Small intestine (tissue), 7 donors: ENCODE results near the gene MED12L. TPM values are rescaled to one million over a fixed set of nuclear protein-coding genes. Genes with fewer than 3 reads are reported as not detected.
A peak's percentile ranks its signal among the peaks of the same experiment; 100 is the strongest.

ENCODE experiments used
- DNase-seq, 2 donors: peaks; one replicate each; pipeline versions ENCODE4 v3.0.0 to v3.0.0-alpha.2; 2013
- FAIRE-seq: peaks from 2 replicates; lab custom pipeline; 2012; peaks lifted over from hg19 to GRCh38; lab: Jason Lieb, UNC
- H3K27ac ChIP-seq, 3 donors: one replicate each; pipeline ENCODE4 v1.5.1; 2013; ENCODE audit warnings: low read length in 2 of 3, mild to moderate bottlenecking in 2 of 3, control low read depth in 1 of 3, inconsistent platforms in 1 of 3, low read depth in 1 of 3, moderate library complexity in 1 of 3
- H3K27me3 ChIP-seq, 3 donors: one replicate each; pipeline ENCODE4 v1.6.1; 2013; ENCODE audit warnings: low read length in 3 of 3, inconsistent platforms in 1 of 3; ENCODE audit not compliant: control insufficient read depth in 3 of 3, insufficient read depth in 3 of 3
- H3K36me3 ChIP-seq, 3 donors: one replicate each; pipeline ENCODE4 v1.6.1; 2013; ENCODE audit warnings: low read length in 3 of 3, inconsistent platforms in 1 of 3, low read depth in 1 of 3, mild to moderate bottlenecking in 1 of 3, moderate library complexity in 1 of 3; ENCODE audit not compliant: control insufficient read depth in 3 of 3, insufficient read depth in 2 of 3
- H3K4me1 ChIP-seq, 3 donors: one replicate each; pipeline ENCODE4 v1.6.1; 2013; ENCODE audit warnings: low read length in 2 of 3, inconsistent platforms in 1 of 3, low read depth in 1 of 3, mild to moderate bottlenecking in 1 of 3, moderate library complexity in 1 of 3; ENCODE audit not compliant: control insufficient read depth in 3 of 3, insufficient read depth in 2 of 3
- H3K4me3 ChIP-seq, 3 donors: one replicate each; pipeline ENCODE4 v1.5.1; 2013; ENCODE audit warnings: low read length in 3 of 3, control low read depth in 1 of 3, inconsistent platforms in 1 of 3, low read depth in 1 of 3, mild to moderate bottlenecking in 1 of 3, moderate library complexity in 1 of 3
- H3K9me3 ChIP-seq, 2 donors: one replicate each; pipeline ENCODE4 v1.6.1; 2013; ENCODE audit warnings: low read depth in 1 of 2, low read length in 1 of 2; ENCODE audit not compliant: control insufficient read depth in 2 of 2, insufficient read depth in 1 of 2
- WGBS, 3 donors: extraction: QIAGEN DNeasy Blood & Tissue Kit; methylation state at CpG; one replicate each; pipeline ENCODE4 v1.1.7; 2013; 5-methylcytosine and 5-hydroxymethylcytosine counted together
- polyA plus RNA-seq, 4 donors: library from polyadenylated mRNA; stranded (reverse) in 3 of 4; unstranded in 1 of 4; fragments of 200-250 nt in 3 of 4; fragments of 120-200 nt in 1 of 4; gene quantifications; one replicate each; pipeline versions ENCODE4 v1.2.1 to v1.2.3, GENCODE V29; 2013
- donor health status: healthy with polysubstance abuse.
- donor health status: control.
- donor health status: control.
- donor health status: Bipolar disorder and iron deficiency.
- donor health status: healthy.

Gene MED12L
- polyA plus RNA-seq, 4 donors, result 0.16 to 2.4 (median 0.36) TPM

GRCh38 chr3:151209654-151210053 is 124.2 kb downstream of the MED12L start:
- peaks cover 0 to 15% (median 2%) of the 10 kb centered on the region in 3 donors for H3K4me1 ChIP-seq
- peak overlapping the region in 1 of 3 donors; percentile 73 for H3K27ac ChIP-seq
- no peaks in the 10 kb centered on the region for H3K36me3 ChIP-seq
- no peak for FAIRE-seq
- peak; percentile 17 to 19 for DNase-seq
- no peak overlapping the region for H3K4me3 ChIP-seq
- H3K27me3 ChIP-seq, result no peaks in the 10 kb centered on the region
- H3K9me3 ChIP-seq, result no peaks in the 10 kb centered on the region
- WGBS, 3 donors, result 58 to 73% (median 66%) methylated on average over 3 of the region's 3 CpGs

GRCh38 chr3:151210676-151211381 is 125.4 kb downstream of the MED12L start:
- FAIRE-seq (no peak), DNase-seq (peak; percentile 78 to 87)
- no peaks in the 10 kb centered on the region for H3K27me3 ChIP-seq
- H3K4me1 ChIP-seq, result peaks cover 0 to 15% (median 2%) of the 10 kb centered on the region in 3 donors
- no peaks in the 10 kb centered on the region for H3K36me3 ChIP-seq
- WGBS, 3 donors, result 12 to 29% (median 17%) methylated on average over 4 of the region's 4 CpGs
- peak overlapping the region; percentile 25 to 73 (median 30) for H3K27ac ChIP-seq
- H3K4me3 ChIP-seq, result peak overlapping the region in 1 of 3 donors; percentile 30
- no peaks in the 10 kb centered on the region for H3K9me3 ChIP-seq

DNA sequence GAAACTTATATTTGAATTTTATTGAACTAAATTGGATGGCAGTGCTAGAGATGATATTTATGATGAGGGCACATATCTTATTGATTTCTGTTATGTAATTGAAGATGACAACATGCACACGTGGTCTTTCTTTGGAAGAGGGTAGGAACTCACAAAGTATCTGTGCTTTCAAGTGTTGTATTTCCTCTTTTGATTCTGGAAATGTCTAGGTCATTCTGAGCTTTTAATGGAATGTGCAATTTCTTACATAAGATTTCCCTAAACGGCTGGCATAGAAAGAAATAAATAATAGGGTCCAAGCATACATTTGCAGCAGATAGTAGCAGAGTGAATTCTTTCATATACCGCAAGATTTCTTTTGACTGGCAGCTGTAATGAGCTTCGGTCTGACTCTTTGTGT is 127.7 kb downstream of the MED12L start:
- Histone ChIP-seq H3K27me3 (no peaks in the 10 kb centered on the region), H3K4me3 (no peak overlapping the region), H3K4me1 (peaks cover 0 to 18% (median 2%) of the 10 kb centered on the region in 3 donors), H3K9me3 (no peaks in the 10 kb centered on the region), H3K36me3 (no peaks in the 10 kb centered on the region), H3K27ac (no peak overlapping the region)
- WGBS, 3 donors, result 71 to 82% (median 79%) methylated on average over 4 of the region's 4 CpGs
- FAIRE-seq (no peak), DNase-seq (no peak)

DNA sequence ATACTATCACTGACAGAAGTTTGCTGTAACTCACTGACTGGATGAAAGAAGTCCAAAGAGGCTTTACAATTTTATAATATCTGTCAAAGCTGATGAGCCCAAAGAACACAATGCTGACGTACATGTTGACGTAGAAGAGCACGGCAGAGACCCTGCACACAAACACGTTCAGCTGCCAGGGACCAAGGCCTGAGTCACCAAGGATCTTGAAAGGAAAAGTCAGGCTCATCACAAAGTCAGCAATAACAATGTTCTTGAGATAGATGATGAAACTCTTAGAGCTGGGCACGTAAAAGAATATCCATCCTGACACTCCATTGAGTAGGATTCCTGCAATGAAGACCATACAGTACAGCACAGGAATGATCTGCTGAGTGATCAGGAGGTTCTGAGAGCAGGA is 128.4 kb downstream of the MED12L start:
- Histone ChIP-seq H3K4me3 (no peak overlapping the region), H3K27me3 (no peaks in the 10 kb centered on the region), H3K4me1 (peaks cover 0 to 18% (median 2%) of the 10 kb centered on the region in 3 donors), H3K9me3 (no peaks in the 10 kb centered on the region), H3K27ac (no peak overlapping the region), H3K36me3 (no peaks in the 10 kb centered on the region)
- FAIRE-seq (no peak), DNase-seq (no peak)
- WGBS, 3 donors, result 86 to 95% (median 93%) methylated on average over 5 of the region's 5 CpGs

DNA sequence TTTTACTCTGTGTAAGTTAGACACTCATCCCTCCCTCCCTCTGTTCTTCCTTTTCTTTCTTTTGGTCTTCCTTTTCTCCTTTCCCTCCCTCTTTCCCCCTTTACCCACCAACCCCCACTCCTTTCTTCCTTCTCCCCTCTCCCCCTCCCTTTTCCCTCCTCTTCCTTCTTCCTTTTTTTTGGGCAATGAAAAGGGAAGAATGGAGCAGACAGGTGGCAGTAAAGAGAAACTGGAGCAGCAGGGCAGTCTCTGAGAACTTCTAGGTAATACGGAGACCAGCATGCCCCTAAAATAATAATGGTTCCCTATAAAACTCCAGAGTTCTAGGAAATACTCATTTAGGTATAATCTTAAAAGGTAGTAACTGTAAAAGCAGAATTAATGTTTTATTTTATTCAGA is 129.0 kb downstream of the MED12L start:
- FAIRE-seq (no peak), DNase-seq (no peak)
- no peak overlapping the region for H3K27ac ChIP-seq
- H3K9me3 ChIP-seq, result no peaks in the 10 kb centered on the region
- peaks cover 0 to 16% (median 2%) of the 10 kb centered on the region in 3 donors for H3K4me1 ChIP-seq
- WGBS, 3 donors, result 65 to 78% (median 75%) methylated on average over 1 of the region's 1 CpG
- no peak overlapping the region for H3K4me3 ChIP-seq
- no peaks in the 10 kb centered on the region for H3K36me3 ChIP-seq
- H3K27me3 ChIP-seq, result no peaks in the 10 kb centered on the region

- H3K4me3 ChIP-seq, result no peak overlapping the region
- FAIRE-seq (no peak), DNase-seq (no peak)
- no peaks in the 10 kb centered on the region for H3K27me3 ChIP-seq
- peaks cover 0 to 3% (median 0%) of the 10 kb centered on the region in 3 donors for H3K4me1 ChIP-seq
- peaks cover 0 to 3% (median 0%) of the 10 kb centered on the region in 3 donors for H3K36me3 ChIP-seq
- H3K27ac ChIP-seq, result no peak overlapping the region
- WGBS, 3 donors, result 85 to 95% (median 92%) methylated on average over 3 of the region's 3 CpGs
- H3K9me3 ChIP-seq, result peaks cover 0 to 8% of the 10 kb centered on the region in 2 donors
Measured at GRCh38 chr3:151216641-151217607, 131.5 kb downstream of the MED12L start.

GRCh38 chr3:151218136-151218535 is 132.7 kb downstream of the MED12L start:
- H3K27me3 ChIP-seq, result no peaks in the 10 kb centered on the region
- H3K4me3 ChIP-seq, result no peak overlapping the region
- DNase-seq (no peak), FAIRE-seq (no peak)
- 56 to 68% (median 62%) methylated on average over 1 of the region's 1 CpG for WGBS, 3 donors
- peaks cover 0 to 3% (median 0%) of the 10 kb centered on the region in 3 donors for H3K4me1 ChIP-seq
- no peak overlapping the region for H3K27ac ChIP-seq
- H3K36me3 ChIP-seq, result peaks cover 0 to 3% (median 0%) of the 10 kb centered on the region in 3 donors
- peaks cover 0 to 8% of the 10 kb centered on the region in 2 donors for H3K9me3 ChIP-seq

DNA sequence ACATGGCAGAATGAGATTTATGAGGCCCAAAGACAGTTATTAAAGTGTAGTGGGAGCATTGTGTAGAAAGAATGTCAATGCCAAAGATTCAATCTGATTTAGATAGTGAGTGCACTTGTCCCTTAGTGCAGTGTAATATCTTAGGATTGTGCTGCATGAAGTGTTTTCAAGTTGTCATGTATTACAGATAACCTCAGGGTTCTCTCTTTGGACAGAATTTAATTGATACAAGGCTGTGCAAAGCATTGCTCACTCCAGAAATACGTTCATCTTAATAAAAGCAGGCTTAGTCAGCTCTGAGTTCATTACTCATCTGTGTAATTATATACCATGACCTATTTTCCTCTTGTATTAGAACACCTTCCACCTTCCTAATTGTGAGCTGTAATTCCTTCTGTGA is 133.6 kb downstream of the MED12L start:
- FAIRE-seq (no peak), DNase-seq (no peak)
- H3K36me3 ChIP-seq, result peaks cover 0 to 3% (median 0%) of the 10 kb centered on the region in 3 donors
- WGBS, 3 donors, result 17 to 41% (median 27%) methylated on average over 1 of the region's 1 CpG
- H3K27me3 ChIP-seq, result no peaks in the 10 kb centered on the region
- peaks cover 0 to 8% of the 10 kb centered on the region in 2 donors for H3K9me3 ChIP-seq
- no peak overlapping the region for H3K4me3 ChIP-seq
- H3K4me1 ChIP-seq, result peaks cover 0 to 3% (median 0%) of the 10 kb centered on the region in 3 donors
- H3K27ac ChIP-seq, result no peak overlapping the region
